ENCODE data around the gene LGMN. TPM values are rescaled to one million over a fixed set of nuclear protein-coding genes. Genes with fewer than 3 reads are reported as not detected.
A peak's percentile ranks its signal among the peaks of the same experiment; 100 is the strongest.

LGMN gene
- total and polyA plus RNA-seq, 4 donors = 115 to 182 (median 136) TPM

GRCh38 chr14:92719421-92719820 is 29.0 kb downstream of the LGMN start:
- Histone ChIP-seq H3K9ac (ENCODE audit: insufficient read depth in 1 of 2, low read length in 2 of 2) (no peak overlapping the region), H3K27ac (ENCODE audit: low read depth in 1 of 2, low read length in 1 of 2) (no peak overlapping the region), H3K27me3 (ENCODE audit: control insufficient read depth in 3 of 3, insufficient read depth in 3 of 3, low read length in 2 of 3) (no peaks in the 10 kb centered on the region), H3K36me3 (ENCODE audit: control insufficient read depth in 4 of 4, insufficient read depth in 4 of 4, low read length in 4 of 4) (peaks cover 0 to 9% (median 4%) of the 10 kb centered on the region in 4 donors), H3K9me3 (ENCODE audit: control insufficient read depth in 4 of 4, insufficient read depth in 3 of 4, low read length in 3 of 4) (no peaks in the 10 kb centered on the region), H3K4me3 (no peak overlapping the region), H3K4me1 (ENCODE audit: control insufficient read depth in 5 of 5, insufficient read depth in 5 of 5, low read length in 5 of 5) (peaks cover 0 to 8% (median 0%) of the 10 kb centered on the region in 5 donors)
- TF ChIP-seq CTCF (IDR thresholded peaks at IDR 0.05; ENCODE audit: control extremely low read depth, extremely low read depth) = no peak
- ATAC-seq (ENCODE audit: insufficient read depth, low FRiP score) (no peak), DNase-seq (no peak)
- WGBS, 2 donors = 64 to 82% methylated on average over 2 of the region's 2 CpGs

GRCh38 chr14:92718664-92719063 is 29.8 kb downstream of the LGMN start:
- no peak overlapping the region for H3K9ac ChIP-seq (ENCODE audit: insufficient read depth in 1 of 2, low read length in 2 of 2)
- no peak for TF ChIP-seq CTCF (IDR thresholded peaks at IDR 0.05; ENCODE audit: control extremely low read depth, extremely low read depth)
- H3K9me3 ChIP-seq (ENCODE audit: control insufficient read depth in 4 of 4, insufficient read depth in 3 of 4, low read length in 3 of 4) = no peaks in the 10 kb centered on the region
- peaks cover 0 to 5% (median 0%) of the 10 kb centered on the region in 5 donors for H3K4me1 ChIP-seq (ENCODE audit: control insufficient read depth in 5 of 5, insufficient read depth in 5 of 5, low read length in 5 of 5)
- H3K27ac ChIP-seq (ENCODE audit: low read depth in 1 of 2, low read length in 1 of 2) = no peak overlapping the region
- DNase-seq = no peak
- no peak for ATAC-seq (ENCODE audit: insufficient read depth, low FRiP score)
- H3K27me3 ChIP-seq (ENCODE audit: control insufficient read depth in 3 of 3, insufficient read depth in 3 of 3, low read length in 2 of 3) = no peaks in the 10 kb centered on the region
- 94% methylated on average over 8 of the region's 8 CpGs for WGBS, 2 donors
- no peak overlapping the region for H3K4me3 ChIP-seq
- peaks cover 3 to 9% (median 4%) of the 10 kb centered on the region in 4 donors for H3K36me3 ChIP-seq (ENCODE audit: control insufficient read depth in 4 of 4, insufficient read depth in 4 of 4, low read length in 4 of 4)

GRCh38 chr14:92717571-92718042 is 30.8 kb downstream of the LGMN start:
- H3K4me3 ChIP-seq = no peak overlapping the region
- no peak for ATAC-seq (ENCODE audit: insufficient read depth, low FRiP score)
- H3K27me3 ChIP-seq (ENCODE audit: control insufficient read depth in 3 of 3, insufficient read depth in 3 of 3, low read length in 2 of 3) = no peaks in the 10 kb centered on the region
- no peak overlapping the region for H3K9ac ChIP-seq (ENCODE audit: insufficient read depth in 1 of 2, low read length in 2 of 2)
- no peaks in the 10 kb centered on the region for H3K9me3 ChIP-seq (ENCODE audit: control insufficient read depth in 4 of 4, insufficient read depth in 3 of 4, low read length in 3 of 4)
- DNase-seq = no peak
- H3K36me3 ChIP-seq (ENCODE audit: control insufficient read depth in 4 of 4, insufficient read depth in 4 of 4, low read length in 4 of 4) = peaks cover 3 to 9% (median 7%) of the 10 kb centered on the region in 4 donors
- 77 to 78% methylated on average over 11 of the region's 11 CpGs for WGBS, 2 donors
- peak overlapping the region in 1 of 2 donors; percentile 39 for H3K27ac ChIP-seq (ENCODE audit: low read depth in 1 of 2, low read length in 1 of 2)
- TF ChIP-seq CTCF (IDR thresholded peaks at IDR 0.05; ENCODE audit: control extremely low read depth, extremely low read depth) = no peak
- peaks cover 0 to 5% (median 0%) of the 10 kb centered on the region in 5 donors for H3K4me1 ChIP-seq (ENCODE audit: control insufficient read depth in 5 of 5, insufficient read depth in 5 of 5, low read length in 5 of 5)

- H3K4me1 ChIP-seq (ENCODE audit: control insufficient read depth in 5 of 5, insufficient read depth in 5 of 5, low read length in 5 of 5) = peaks cover 0 to 4% (median 0%) of the 10 kb centered on the region in 5 donors
- no peaks in the 10 kb centered on the region for H3K9me3 ChIP-seq (ENCODE audit: control insufficient read depth in 4 of 4, insufficient read depth in 3 of 4, low read length in 3 of 4)
- ATAC-seq (ENCODE audit: insufficient read depth, low FRiP score) (no peak), DNase-seq (no peak)
- H3K9ac ChIP-seq (ENCODE audit: insufficient read depth in 1 of 2, low read length in 2 of 2) = no peak overlapping the region
- peaks cover 0 to 19% (median 9%) of the 10 kb centered on the region in 4 donors for H3K36me3 ChIP-seq (ENCODE audit: control insufficient read depth in 4 of 4, insufficient read depth in 4 of 4, low read length in 4 of 4)
- 87 to 96% methylated on average over 10 of the region's 10 CpGs for WGBS, 2 donors
- TF ChIP-seq CTCF (IDR thresholded peaks at IDR 0.05; ENCODE audit: control extremely low read depth, extremely low read depth) = no peak
- H3K4me3 ChIP-seq = no peak overlapping the region
- H3K27me3 ChIP-seq (ENCODE audit: control insufficient read depth in 3 of 3, insufficient read depth in 3 of 3, low read length in 2 of 3) = no peaks in the 10 kb centered on the region
- no peak overlapping the region for H3K27ac ChIP-seq (ENCODE audit: low read depth in 1 of 2, low read length in 1 of 2)
These were observed 32.3 kb downstream of the LGMN start for GRCh38 chr14:92716131-92716530.

All from lung (tissue), 12 donors.